ENCODE data around the gene STXBP6.

Gene STXBP6

DNA sequence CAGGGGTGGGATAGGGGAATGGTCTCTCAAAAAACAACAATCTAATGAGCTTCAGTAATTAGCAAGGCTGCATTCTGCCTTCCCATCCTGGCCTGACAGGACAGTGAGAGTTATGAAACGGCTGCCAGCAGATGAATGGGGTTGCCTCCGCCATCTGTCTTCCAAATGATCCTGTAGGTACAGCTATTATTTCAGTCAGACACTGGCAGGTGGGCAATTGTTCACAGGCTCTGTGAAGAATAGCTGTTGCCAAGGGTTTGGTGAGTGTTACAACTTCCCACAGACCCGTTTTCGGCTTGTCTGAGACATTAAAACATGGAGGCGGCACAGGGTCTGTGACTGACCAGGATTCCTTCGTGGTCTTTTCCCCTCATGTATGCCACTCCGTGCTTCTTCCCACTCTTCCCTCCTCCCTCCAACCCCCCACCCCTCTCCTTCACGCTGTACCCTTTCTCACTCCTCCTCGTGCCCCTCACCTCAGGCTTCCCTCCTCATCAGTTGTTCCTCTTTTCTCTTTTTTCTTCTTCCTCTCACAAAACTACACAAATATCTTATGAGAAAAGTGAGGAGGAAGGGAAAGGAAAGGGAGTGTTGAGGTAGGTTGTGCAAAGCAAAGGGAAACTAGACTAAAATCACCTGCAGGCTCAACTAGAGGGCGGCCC, 255.2 kb downstream of the STXBP6 start:
- no peak overlapping the region for H2BK120ac ChIP-seq (ENCODE audit: low read depth, low read length)

DNA sequence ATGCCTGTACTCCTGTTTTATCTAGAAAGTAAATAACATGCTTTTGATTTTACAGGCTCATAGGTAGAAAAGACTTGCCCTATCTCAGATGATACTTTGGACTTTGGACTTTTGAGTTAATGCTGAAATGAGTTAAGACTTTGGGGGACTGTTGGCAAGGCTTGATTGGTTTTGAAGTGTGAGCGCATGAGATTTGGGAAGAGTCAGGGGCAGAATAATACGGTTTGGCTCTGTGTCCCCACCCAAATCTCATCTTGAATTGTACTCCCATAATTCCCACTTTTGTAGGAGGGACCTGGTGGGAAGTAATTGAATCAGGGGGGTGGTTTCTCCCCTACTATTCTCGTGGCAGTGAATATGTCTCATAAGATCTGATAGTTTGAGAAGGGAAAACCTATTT, 259.8 kb downstream of the STXBP6 start:
- H2BK15ac ChIP-seq (replicated peaks; ENCODE audit: low read depth) = no peak overlapping the region
- H3K4ac ChIP-seq (ENCODE audit: low read depth, low read length) = no peak overlapping the region
- H3K4me1 ChIP-seq (ENCODE audit: control insufficient read depth, low read depth, low read length) = no peaks in the 10 kb centered on the region
- H3K79me1 ChIP-seq (ENCODE audit: low read length) = no peaks in the 10 kb centered on the region
- H3K18ac ChIP-seq (ENCODE audit: low read length) = no peak overlapping the region
- H4K5ac ChIP-seq (ENCODE audit: low read length) = no peak overlapping the region
- no peak overlapping the region for H4K8ac ChIP-seq (ENCODE audit: low read depth, low read length)
- WGBS (ENCODE audit: extremely low coverage, insufficient coverage, low lambda C conversion rate) = no CpG with 5 or more reads among the region's 3 CpGs
- H3K9ac ChIP-seq (ENCODE audit: low read length) = no peak overlapping the region
- no peaks in the 10 kb centered on the region for H3K36me3 ChIP-seq (ENCODE audit: control insufficient read depth, insufficient read depth, low read length)
- H2AK5ac ChIP-seq (ENCODE audit: low read length) = no peak overlapping the region
- no peak overlapping the region for H3K4me3 ChIP-seq (ENCODE audit: low read length)
- no peaks in the 10 kb centered on the region for H3K27me3 ChIP-seq (ENCODE audit: insufficient read depth, low read length, poor library complexity)
- no peak overlapping the region for H2BK120ac ChIP-seq (ENCODE audit: low read depth, low read length)
- DNase-seq = no peak
- no peak overlapping the region for H3K27ac ChIP-seq (ENCODE audit: low read depth, low read length)
- H3K23ac ChIP-seq (ENCODE audit: low read length) = no peak overlapping the region
- no peaks in the 10 kb centered on the region for H3K79me2 ChIP-seq (ENCODE audit: control insufficient read depth, insufficient read depth, low read length)
- H2BK5ac ChIP-seq (ENCODE audit: low read length) = no peak overlapping the region
- no peak overlapping the region for H3K56ac ChIP-seq (ENCODE audit: low read length)
- no peak overlapping the region for H3K4me2 ChIP-seq (ENCODE audit: low read length)

More for the DNA sequence above, 255.2 kb downstream of the STXBP6 start:
- Histone ChIP-seq H2BK15ac (replicated peaks; ENCODE audit: low read depth) (no peak overlapping the region), H3K4me3 (ENCODE audit: low read length) (no peak overlapping the region), H3K18ac (ENCODE audit: low read length) (no peak overlapping the region), H3K79me1 (ENCODE audit: low read length) (no peaks in the 10 kb centered on the region), H3K23ac (ENCODE audit: low read length) (no peak overlapping the region), H3K27me3 (ENCODE audit: insufficient read depth, low read length, poor library complexity) (no peaks in the 10 kb centered on the region), H3K9ac (ENCODE audit: low read length) (no peak overlapping the region), H3K4me1 (ENCODE audit: control insufficient read depth, low read depth, low read length) (peaks cover 2% of the 10 kb centered on the region), H3K4ac (ENCODE audit: low read depth, low read length) (no peak overlapping the region), H4K8ac (ENCODE audit: low read depth, low read length) (no peak overlapping the region), H3K4me2 (ENCODE audit: low read length) (no peak overlapping the region), H2BK5ac (ENCODE audit: low read length) (no peak overlapping the region), H4K5ac (ENCODE audit: low read length) (no peak overlapping the region), H3K56ac (ENCODE audit: low read length) (no peak overlapping the region), H3K79me2 (ENCODE audit: control insufficient read depth, insufficient read depth, low read length) (no peaks in the 10 kb centered on the region), H2AK5ac (ENCODE audit: low read length) (no peak overlapping the region), H3K36me3 (ENCODE audit: control insufficient read depth, insufficient read depth, low read length) (no peaks in the 10 kb centered on the region), H3K27ac (ENCODE audit: low read depth, low read length) (no peak overlapping the region)
- 100% methylated on average over 2 of the region's 10 CpGs for WGBS (ENCODE audit: extremely low coverage, insufficient coverage, low lambda C conversion rate)
- no peak for DNase-seq

- no peak overlapping the region for H3K4me3 ChIP-seq (ENCODE audit: low read length)
- H3K18ac ChIP-seq (ENCODE audit: low read length) = no peak overlapping the region
- no peak overlapping the region for H3K23ac ChIP-seq (ENCODE audit: low read length)
- no CpG with 5 or more reads among the region's 4 CpGs for WGBS (ENCODE audit: extremely low coverage, insufficient coverage, low lambda C conversion rate)
- no peaks in the 10 kb centered on the region for H3K79me2 ChIP-seq (ENCODE audit: control insufficient read depth, insufficient read depth, low read length)
- H3K4me2 ChIP-seq (ENCODE audit: low read length) = no peak overlapping the region
- no peak overlapping the region for H2BK5ac ChIP-seq (ENCODE audit: low read length)
- H3K4me1 ChIP-seq (ENCODE audit: control insufficient read depth, low read depth, low read length) = no peaks in the 10 kb centered on the region
- no peak overlapping the region for H3K9ac ChIP-seq (ENCODE audit: low read length)
- H3K27ac ChIP-seq (ENCODE audit: low read depth, low read length) = no peak overlapping the region
- H3K27me3 ChIP-seq (ENCODE audit: insufficient read depth, low read length, poor library complexity) = no peaks in the 10 kb centered on the region
- H4K8ac ChIP-seq (ENCODE audit: low read depth, low read length) = no peak overlapping the region
- H2BK15ac ChIP-seq (replicated peaks; ENCODE audit: low read depth) = no peak overlapping the region
- no peaks in the 10 kb centered on the region for H3K79me1 ChIP-seq (ENCODE audit: low read length)
- H3K36me3 ChIP-seq (ENCODE audit: control insufficient read depth, insufficient read depth, low read length) = no peaks in the 10 kb centered on the region
- H3K4ac ChIP-seq (ENCODE audit: low read depth, low read length) = no peak overlapping the region
- H4K5ac ChIP-seq (ENCODE audit: low read length) = no peak overlapping the region
- no peak for DNase-seq
- H2BK120ac ChIP-seq (ENCODE audit: low read depth, low read length) = no peak overlapping the region
- H3K56ac ChIP-seq (ENCODE audit: low read length) = no peak overlapping the region
- no peak overlapping the region for H2AK5ac ChIP-seq (ENCODE audit: low read length)
Measured at GRCh38 chr14:24789378-24789884, 260.5 kb downstream of the STXBP6 start.

DNA sequence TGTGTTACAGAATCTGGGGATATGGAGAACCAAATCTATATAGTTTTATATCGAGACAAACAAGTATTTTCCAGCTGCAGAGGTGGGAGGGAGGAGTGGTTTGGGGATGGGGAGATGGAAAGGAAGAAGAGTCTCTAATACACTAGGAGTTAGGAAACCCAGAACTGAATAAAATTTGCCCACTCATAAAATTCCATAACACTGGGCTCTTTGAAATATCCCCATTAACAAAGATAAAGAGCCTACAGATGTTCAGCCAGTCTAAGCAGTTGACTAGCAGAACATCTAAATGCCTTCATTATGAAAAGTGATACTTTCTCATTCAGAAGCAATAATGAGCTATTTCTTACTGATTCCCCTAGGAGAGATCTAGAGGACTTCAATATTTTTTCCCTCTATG, 264.2 kb downstream of the STXBP6 start:
- H3K18ac ChIP-seq (ENCODE audit: low read length) = no peak overlapping the region
- no peak overlapping the region for H2AK5ac ChIP-seq (ENCODE audit: low read length)
- no peak overlapping the region for H2BK120ac ChIP-seq (ENCODE audit: low read depth, low read length)
- no peak overlapping the region for H3K4me3 ChIP-seq (ENCODE audit: low read length)
- no peak overlapping the region for H3K27ac ChIP-seq (ENCODE audit: low read depth, low read length)
- no peaks in the 10 kb centered on the region for H3K4me1 ChIP-seq (ENCODE audit: control insufficient read depth, low read depth, low read length)
- H2BK15ac ChIP-seq (replicated peaks; ENCODE audit: low read depth) = no peak overlapping the region
- H3K79me1 ChIP-seq (ENCODE audit: low read length) = no peaks in the 10 kb centered on the region
- H4K8ac ChIP-seq (ENCODE audit: low read depth, low read length) = no peak overlapping the region
- H4K5ac ChIP-seq (ENCODE audit: low read length) = no peak overlapping the region
- H3K4me2 ChIP-seq (ENCODE audit: low read length) = no peak overlapping the region
- H3K79me2 ChIP-seq (ENCODE audit: control insufficient read depth, insufficient read depth, low read length) = no peaks in the 10 kb centered on the region
- DNase-seq = no peak
- no peaks in the 10 kb centered on the region for H3K27me3 ChIP-seq (ENCODE audit: insufficient read depth, low read length, poor library complexity)
- WGBS (ENCODE audit: extremely low coverage, insufficient coverage, low lambda C conversion rate) = no CpG with 5 or more reads among the region's 1 CpG
- H3K56ac ChIP-seq (ENCODE audit: low read length) = no peak overlapping the region
- no peaks in the 10 kb centered on the region for H3K36me3 ChIP-seq (ENCODE audit: control insufficient read depth, insufficient read depth, low read length)
- H3K4ac ChIP-seq (ENCODE audit: low read depth, low read length) = no peak overlapping the region
- H3K23ac ChIP-seq (ENCODE audit: low read length) = no peak overlapping the region
- H3K9ac ChIP-seq (ENCODE audit: low read length) = no peak overlapping the region
- no peak overlapping the region for H2BK5ac ChIP-seq (ENCODE audit: low read length)

GRCh38 chr14:24784981-24785380, 265.0 kb downstream of the STXBP6 start:
- no peak overlapping the region for H3K4me3 ChIP-seq (ENCODE audit: low read length)
- no peak overlapping the region for H3K4me2 ChIP-seq (ENCODE audit: low read length)
- H3K36me3 ChIP-seq (ENCODE audit: control insufficient read depth, insufficient read depth, low read length) = no peaks in the 10 kb centered on the region
- H3K18ac ChIP-seq (ENCODE audit: low read length) = no peak overlapping the region
- H3K4ac ChIP-seq (ENCODE audit: low read depth, low read length) = no peak overlapping the region
- DNase-seq = no peak
- no peaks in the 10 kb centered on the region for H3K79me2 ChIP-seq (ENCODE audit: control insufficient read depth, insufficient read depth, low read length)
- no peak overlapping the region for H2BK15ac ChIP-seq (replicated peaks; ENCODE audit: low read depth)
- no peak overlapping the region for H2BK120ac ChIP-seq (ENCODE audit: low read depth, low read length)
- H3K27ac ChIP-seq (ENCODE audit: low read depth, low read length) = no peak overlapping the region
- H2BK5ac ChIP-seq (ENCODE audit: low read length) = no peak overlapping the region
- H4K5ac ChIP-seq (ENCODE audit: low read length) = no peak overlapping the region
- H3K23ac ChIP-seq (ENCODE audit: low read length) = no peak overlapping the region
- no peak overlapping the region for H4K8ac ChIP-seq (ENCODE audit: low read depth, low read length)
- no peaks in the 10 kb centered on the region for H3K4me1 ChIP-seq (ENCODE audit: control insufficient read depth, low read depth, low read length)
- H3K56ac ChIP-seq (ENCODE audit: low read length) = no peak overlapping the region
- no peak overlapping the region for H3K9ac ChIP-seq (ENCODE audit: low read length)
- no peak overlapping the region for H2AK5ac ChIP-seq (ENCODE audit: low read length)
- no peaks in the 10 kb centered on the region for H3K27me3 ChIP-seq (ENCODE audit: insufficient read depth, low read length, poor library complexity)
- no peaks in the 10 kb centered on the region for H3K79me1 ChIP-seq (ENCODE audit: low read length)

- Histone ChIP-seq H3K56ac (ENCODE audit: low read length) (no peak overlapping the region), H2BK5ac (ENCODE audit: low read length) (no peak overlapping the region), H3K27ac (ENCODE audit: low read depth, low read length) (no peak overlapping the region), H3K4me1 (ENCODE audit: control insufficient read depth, low read depth, low read length) (no peaks in the 10 kb centered on the region), H3K36me3 (ENCODE audit: control insufficient read depth, insufficient read depth, low read length) (no peaks in the 10 kb centered on the region), H3K4me3 (ENCODE audit: low read length) (no peak overlapping the region), H3K79me1 (ENCODE audit: low read length) (no peaks in the 10 kb centered on the region), H3K23ac (ENCODE audit: low read length) (no peak overlapping the region), H3K79me2 (ENCODE audit: control insufficient read depth, insufficient read depth, low read length) (no peaks in the 10 kb centered on the region), H3K9ac (ENCODE audit: low read length) (no peak overlapping the region), H2BK15ac (replicated peaks; ENCODE audit: low read depth) (no peak overlapping the region), H3K27me3 (ENCODE audit: insufficient read depth, low read length, poor library complexity) (no peaks in the 10 kb centered on the region), H2BK120ac (ENCODE audit: low read depth, low read length) (no peak overlapping the region), H2AK5ac (ENCODE audit: low read length) (no peak overlapping the region), H4K5ac (ENCODE audit: low read length) (no peak overlapping the region), H3K4me2 (ENCODE audit: low read length) (no peak overlapping the region), H3K4ac (ENCODE audit: low read depth, low read length) (no peak overlapping the region), H3K18ac (ENCODE audit: low read length) (no peak overlapping the region), H4K8ac (ENCODE audit: low read depth, low read length) (no peak overlapping the region)
- DNase-seq = no peak
- WGBS (ENCODE audit: extremely low coverage, insufficient coverage, low lambda C conversion rate) = no CpG with 5 or more reads among the region's 1 CpG
Measured at GRCh38 chr14:24783791-24784190, 266.2 kb downstream of the STXBP6 start.

Data from mesendoderm (in vitro differentiated cells).